HepG2 (cell line): ENCODE data around the gene FNDC3B.

ENCODE experiments used
- NCOA1 ChIP-seq: sonication (generic); formaldehyde crosslinking; IDR thresholded peaks from 2 replicates; pipeline ENCODE4 v1.9.0; 2021; ENCODE audit warnings: missing genetic modification reagents
- ONECUT2 ChIP-seq: sonication (generic); formaldehyde crosslinking; IDR thresholded peaks from 2 replicates; pipeline ENCODE4 v1.4.0; 2020; ENCODE audit warnings: missing genetic modification reagents

DNA sequence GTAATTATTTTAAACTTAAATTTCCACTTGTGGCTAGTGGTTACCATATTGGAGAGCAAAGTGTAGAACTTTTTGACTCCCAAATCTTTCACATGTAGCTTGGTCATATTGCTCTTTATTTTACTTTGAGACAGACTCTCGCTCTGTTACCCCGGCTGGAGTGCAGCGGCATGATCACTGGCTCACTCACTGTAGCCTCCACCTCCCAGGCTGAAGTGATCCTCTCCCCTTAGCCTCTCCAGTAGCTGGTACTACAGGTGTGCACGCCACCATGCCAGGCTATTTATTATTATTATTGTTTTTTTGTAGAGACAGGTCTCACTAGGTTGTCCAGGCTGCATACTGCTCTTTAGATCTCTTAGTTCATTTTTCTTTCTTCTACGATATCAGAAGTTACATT is 3.9 kb downstream of the FNDC3B start:
- TF ChIP-seq NCOA1 (no peak), ONECUT2 (CRISPR knock-in tag) (no peak)
